ENCODE results near the gene CCDC117.
A peak's percentile ranks its signal among the peaks of the same experiment; 100 is the strongest.

DNA sequence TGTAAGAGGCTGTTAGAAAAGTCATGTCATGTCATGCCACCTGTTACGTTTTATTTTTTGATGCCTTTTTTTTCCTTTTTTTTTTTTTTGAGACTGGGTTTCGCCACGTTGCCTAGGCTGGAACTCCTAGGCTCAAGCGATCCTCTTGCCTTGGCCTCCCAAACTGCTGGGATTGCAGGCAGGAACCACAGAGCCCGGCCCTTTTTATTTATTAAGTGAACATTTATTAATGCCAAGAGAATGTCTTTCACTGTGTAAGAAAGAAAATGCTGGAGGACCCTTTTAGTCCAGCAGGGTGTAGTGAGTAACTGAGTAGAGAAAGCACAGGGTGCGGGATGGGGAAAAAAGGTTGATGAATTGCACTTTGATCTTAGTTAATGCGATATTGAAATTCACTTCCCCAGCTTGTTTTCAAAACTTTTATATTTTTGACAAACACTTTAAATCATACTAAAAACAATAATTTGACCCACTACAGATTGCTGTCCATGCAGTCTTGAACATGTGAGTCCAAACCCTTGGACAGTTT lies 30.2 kb downstream of the CCDC117 start:
- TF ChIP-seq, protein P1, sequence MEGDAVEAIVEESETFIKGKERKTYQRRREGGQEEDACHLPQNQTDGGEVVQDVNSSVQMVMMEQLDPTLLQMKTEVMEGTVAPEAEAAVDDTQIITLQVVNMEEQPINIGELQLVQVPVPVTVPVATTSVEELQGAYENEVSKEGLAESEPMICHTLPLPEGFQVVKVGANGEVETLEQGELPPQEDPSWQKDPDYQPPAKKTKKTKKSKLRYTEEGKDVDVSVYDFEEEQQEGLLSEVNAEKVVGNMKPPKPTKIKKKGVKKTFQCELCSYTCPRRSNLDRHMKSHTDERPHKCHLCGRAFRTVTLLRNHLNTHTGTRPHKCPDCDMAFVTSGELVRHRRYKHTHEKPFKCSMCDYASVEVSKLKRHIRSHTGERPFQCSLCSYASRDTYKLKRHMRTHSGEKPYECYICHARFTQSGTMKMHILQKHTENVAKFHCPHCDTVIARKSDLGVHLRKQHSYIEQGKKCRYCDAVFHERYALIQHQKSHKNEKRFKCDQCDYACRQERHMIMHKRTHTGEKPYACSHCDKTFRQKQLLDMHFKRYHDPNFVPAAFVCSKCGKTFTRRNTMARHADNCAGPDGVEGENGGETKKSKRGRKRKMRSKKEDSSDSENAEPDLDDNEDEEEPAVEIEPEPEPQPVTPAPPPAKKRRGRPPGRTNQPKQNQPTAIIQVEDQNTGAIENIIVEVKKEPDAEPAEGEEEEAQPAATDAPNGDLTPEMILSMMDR (IDR thresholded peaks at IDR 0.05): peak in 1 of 4 experiments; percentile 11
- TF ChIP-seq EP300 (IDR thresholded peaks at IDR 0.05) (no peak), POLR2AphosphoS5 (IDR thresholded peaks at IDR 0.05) (no peak)
